Progenitor cell of endocrine pancreas (in vitro differentiated cells): Measurements from ENCODE around the gene COL4A1. TPM values are rescaled to one million over a fixed set of nuclear protein-coding genes. Genes with fewer than 3 reads are reported as not detected.
"Not testable (repeated sequence)": the region's sequence is repeated elsewhere in the genome, so short reads cannot be mapped to it uniquely, and the experiment has no call there.

Experiments
- DNase-seq: peaks from one replicate; pipeline ENCODE4 v3.0.0; 2021; ENCODE audit warnings: low spot score; ENCODE audit not compliant: unreplicated experiment
- H3K27ac Mint-ChIP-seq: 2 replicates; pipeline ENCODE4 v1.8.0; 2021; ENCODE audit warnings: mild to moderate bottlenecking, moderate library complexity, mixed read lengths
- H3K27me3 Mint-ChIP-seq: 2 replicates; pipeline ENCODE4 v1.8.0; 2021; ENCODE audit warnings: mixed read lengths
- H3K36me3 Mint-ChIP-seq: 2 replicates; pipeline ENCODE4 v1.8.0; 2022; ENCODE audit warnings: mixed read lengths; ENCODE audit not compliant: insufficient read depth
- H3K4me1 Mint-ChIP-seq: 2 replicates; pipeline ENCODE4 v1.8.0; 2021; ENCODE audit warnings: low read depth, mixed read lengths
- H3K4me3 Mint-ChIP-seq: 2 replicates; pipeline ENCODE4 v1.8.0; 2021; ENCODE audit warnings: low read depth, mild to moderate bottlenecking, moderate library complexity, mixed read lengths
- H3K9me3 Mint-ChIP-seq: 2 replicates; pipeline ENCODE4 v1.8.0; 2021; ENCODE audit warnings: low read depth, mixed read lengths
- CTCF ChIP-seq: fragments of 200-600 bp; sonication (generic); IDR thresholded peaks from one replicate; pipeline ENCODE4 v1.5.0; 2021; ENCODE audit warnings: antibody characterized with exemption, mild to moderate bottlenecking; ENCODE audit not compliant: unreplicated experiment
- total RNA-seq: library from RNA; stranded (reverse); gene quantifications from 2 replicates; pipeline ENCODE4 v1.2.1, GENCODE V29; 2021

The COL4A1 gene
- total RNA-seq, 1 donor from 2014 or later, result 81.3 TPM

GRCh38 chr13:110114316-110114715, 192.6 kb downstream of the COL4A1 start:
- DNase-seq, result no peak
- H3K9me3 Mint-ChIP-seq, result no peaks in the 10 kb centered on the region
- no peaks in the 10 kb centered on the region for H3K36me3 Mint-ChIP-seq
- H3K4me3 Mint-ChIP-seq, result no peak overlapping the region
- H3K27me3 Mint-ChIP-seq, result peaks cover 35% of the 10 kb centered on the region
- peaks cover 5% of the 10 kb centered on the region for H3K4me1 Mint-ChIP-seq
- no peak overlapping the region for H3K27ac Mint-ChIP-seq
- TF ChIP-seq CTCF, result no peak

DNA sequence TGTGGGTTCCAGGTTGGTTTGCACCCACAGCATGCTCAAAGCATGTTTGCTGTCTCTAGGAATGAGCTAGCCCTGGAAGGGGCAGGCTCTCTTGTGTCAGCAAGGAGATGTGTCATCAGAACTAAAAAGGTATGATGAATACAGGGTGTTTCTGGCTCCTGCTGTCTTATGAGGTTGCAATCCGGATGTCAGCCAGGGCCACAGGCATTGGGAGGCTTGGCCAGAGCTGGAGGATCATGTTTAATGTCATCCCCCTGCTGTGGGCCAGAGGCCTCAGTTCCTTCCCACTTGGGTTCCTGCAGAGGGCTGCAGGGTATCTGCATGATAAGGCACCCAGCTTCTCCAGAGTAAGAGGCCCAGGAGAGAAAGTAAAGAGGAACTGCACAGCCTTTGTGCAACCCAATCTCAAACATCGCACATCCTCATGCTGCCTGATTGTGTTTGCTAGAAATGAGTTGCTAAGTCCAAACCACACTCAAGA, 193.6 kb downstream of the COL4A1 start:
- TF ChIP-seq CTCF, result no peak
- H3K27ac Mint-ChIP-seq, result no peak overlapping the region
- no peaks in the 10 kb centered on the region for H3K36me3 Mint-ChIP-seq
- no peaks in the 10 kb centered on the region for H3K9me3 Mint-ChIP-seq
- no peak overlapping the region for H3K4me3 Mint-ChIP-seq
- DNase-seq, result no peak
- H3K27me3 Mint-ChIP-seq, result peaks cover 35% of the 10 kb centered on the region
- H3K4me1 Mint-ChIP-seq, result peaks cover 5% of the 10 kb centered on the region

DNA sequence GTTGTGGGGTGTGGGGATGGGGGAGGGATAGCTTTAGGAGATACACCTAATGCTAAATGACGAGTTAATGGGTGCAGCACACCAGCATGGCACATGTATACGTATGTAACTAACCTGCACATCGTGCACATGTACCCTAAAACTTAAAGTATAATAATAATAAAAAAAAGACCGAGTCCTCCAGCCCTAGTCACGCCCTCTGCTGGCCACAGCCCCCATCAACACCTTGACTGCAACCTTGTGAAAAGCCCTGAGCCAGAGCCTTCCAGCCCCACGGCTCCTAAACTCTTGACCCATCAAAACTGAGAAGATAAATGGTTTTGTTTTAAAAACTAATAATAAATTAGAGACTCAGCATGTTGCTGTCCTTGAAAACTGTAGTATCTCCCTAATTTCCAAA, 194.6 kb downstream of the COL4A1 start:
- H3K4me3 Mint-ChIP-seq, H3K36me3 Mint-ChIP-seq, H3K9me3 Mint-ChIP-seq, H3K4me1 Mint-ChIP-seq, H3K27ac Mint-ChIP-seq, DNase-seq: not testable (repeated sequence)
- TF ChIP-seq CTCF, result peak; percentile 48
- H3K27me3 Mint-ChIP-seq, result peaks cover 35% of the 10 kb centered on the region

GRCh38 chr13:110110783-110111182, 196.2 kb downstream of the COL4A1 start:
- no peak for DNase-seq
- Mint-ChIP-seq H3K4me3 (no peak overlapping the region), H3K27ac (no peak overlapping the region), H3K9me3 (no peaks in the 10 kb centered on the region), H3K27me3 (peaks cover 21% of the 10 kb centered on the region), H3K4me1 (peaks cover 3% of the 10 kb centered on the region), H3K36me3 (no peaks in the 10 kb centered on the region)
- TF ChIP-seq CTCF, result no peak

- no peaks in the 10 kb centered on the region for H3K9me3 Mint-ChIP-seq
- H3K4me3 Mint-ChIP-seq, result no peak overlapping the region
These were observed 197.0 kb downstream of the COL4A1 start for GRCh38 chr13:110109910-110110309.

More at GRCh38 chr13:110109910-110110309, 197.0 kb downstream of the COL4A1 start:
- Mint-ChIP-seq H3K36me3 (no peaks in the 10 kb centered on the region), H3K4me1 (peaks cover 3% of the 10 kb centered on the region), H3K27ac (no peak overlapping the region), H3K27me3 (peaks cover 15% of the 10 kb centered on the region)
- DNase-seq, result no peak
- TF ChIP-seq CTCF, result no peak
